H7 (cell line): Measurements from ENCODE around the gene RAD9A. TPM values are rescaled to one million over a fixed set of nuclear protein-coding genes. Genes with fewer than 3 reads are reported as not detected.

ENCODE experiments used
- DNase-seq: peaks from one replicate; pipeline ENCODE4 v3.0.0; 2012
- H3K27me3 ChIP-seq: 2 replicates; pipeline ENCODE4 v1.6.0; 2011; ENCODE audit warnings: mild to moderate bottlenecking, low read length; ENCODE audit not compliant: control insufficient read depth, insufficient read depth
- H3K36me3 ChIP-seq: replicated peaks from 2 replicates; pipeline ENCODE4 v1.5.1; 2011; ENCODE audit warnings: low read length; ENCODE audit not compliant: control insufficient read depth, insufficient read depth
- H3K4me3 ChIP-seq: 2 replicates; pipeline ENCODE4 v1.5.1; 2011; ENCODE audit warnings: low read depth, mild to moderate bottlenecking, control low read depth, low read length, moderate library complexity; ENCODE audit not compliant: insufficient read depth
- total RNA-seq: library from RNA; depleted of rRNA; stranded (reverse); fragments of >200 nt; shearing (Covaris generic); gene quantifications from 2 replicates; pipeline ENCODE4 v1.2.3, GENCODE V29; 2014; rRNA removed

Gene RAD9A
- 20.2 and 27.0 TPM in 2 replicates for total RNA-seq

DNA sequence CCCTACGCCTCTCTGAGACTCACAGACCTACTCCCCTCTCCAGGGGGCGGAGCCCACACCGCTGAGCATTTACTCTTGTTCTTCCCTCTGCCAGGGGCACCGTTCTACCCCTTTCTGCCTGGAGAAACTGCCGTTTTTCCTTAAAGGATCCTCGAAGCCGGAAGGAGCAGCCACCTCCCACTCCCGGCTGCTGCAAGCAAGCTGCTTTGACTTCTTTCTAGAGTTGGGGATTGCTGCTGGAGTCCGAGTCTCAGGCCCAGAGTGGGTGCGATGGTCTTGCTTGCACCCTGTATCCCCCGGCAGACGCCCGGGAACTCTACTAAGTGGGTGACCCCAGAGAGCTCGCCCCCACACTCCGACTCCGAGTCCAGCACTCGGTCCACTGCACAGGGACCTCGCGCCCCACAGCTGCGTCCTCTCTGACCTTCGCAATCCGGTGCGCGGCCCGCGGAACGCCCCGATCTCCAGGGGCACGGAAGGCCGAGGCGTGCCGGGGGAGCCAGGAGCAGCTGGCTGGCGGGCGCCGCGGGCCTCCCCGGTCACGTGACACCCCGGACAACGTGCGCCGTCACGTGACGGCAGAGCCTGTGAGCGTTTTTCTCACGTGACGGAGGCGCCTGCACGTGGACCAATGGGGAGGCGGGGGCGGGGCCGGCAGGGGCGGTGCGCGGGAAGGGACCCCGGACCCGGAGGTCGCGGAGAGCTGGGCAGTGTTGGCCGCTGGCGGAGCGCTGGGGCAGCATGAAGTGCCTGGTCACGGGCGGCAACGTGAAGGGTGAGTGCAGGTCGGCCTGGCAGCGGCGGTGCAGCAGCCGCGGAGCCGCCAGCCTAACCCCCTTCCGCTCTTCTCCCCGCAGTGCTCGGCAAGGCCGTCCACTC is at the start of gene RAD9A:
Gene RAD9A (plus strand): TSS at position 683 of the 879 bp plus-strand sequence. CDS start 59 bp downstream, at position 742.
- H3K4me3 ChIP-seq, result peak within 1 kb of the TSS; percentile 89
- H3K36me3 ChIP-seq, result peaks cover 8% of the 10 kb centered on the region
- DNase-seq, result peak; percentile 100
- H3K27me3 ChIP-seq, result no peaks in the 10 kb centered on the region

DNA sequence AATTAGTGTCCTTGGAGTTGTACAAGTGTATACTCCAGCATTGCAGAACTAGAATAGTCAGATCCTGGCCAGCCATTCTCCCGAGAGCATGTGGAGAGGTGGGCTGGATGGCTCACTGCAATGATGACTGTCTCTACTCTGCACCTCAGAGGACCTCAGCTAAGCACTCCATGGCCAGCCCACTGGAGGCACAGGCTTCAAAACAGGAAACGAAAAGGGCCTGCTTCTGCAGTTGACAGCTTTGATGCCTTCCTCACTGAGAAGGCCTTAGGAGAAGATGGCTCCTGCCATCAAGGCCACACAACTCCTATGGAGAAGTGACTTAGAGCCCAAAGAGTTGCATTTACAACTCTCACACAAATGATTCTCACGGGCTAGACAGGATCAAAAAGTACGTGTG is 47.5 kb upstream of the RAD9A start:
- DNase-seq, result no peak
- no peaks in the 10 kb centered on the region for H3K36me3 ChIP-seq
- H3K27me3 ChIP-seq, result no peaks in the 10 kb centered on the region
- no peak overlapping the region for H3K4me3 ChIP-seq

DNA sequence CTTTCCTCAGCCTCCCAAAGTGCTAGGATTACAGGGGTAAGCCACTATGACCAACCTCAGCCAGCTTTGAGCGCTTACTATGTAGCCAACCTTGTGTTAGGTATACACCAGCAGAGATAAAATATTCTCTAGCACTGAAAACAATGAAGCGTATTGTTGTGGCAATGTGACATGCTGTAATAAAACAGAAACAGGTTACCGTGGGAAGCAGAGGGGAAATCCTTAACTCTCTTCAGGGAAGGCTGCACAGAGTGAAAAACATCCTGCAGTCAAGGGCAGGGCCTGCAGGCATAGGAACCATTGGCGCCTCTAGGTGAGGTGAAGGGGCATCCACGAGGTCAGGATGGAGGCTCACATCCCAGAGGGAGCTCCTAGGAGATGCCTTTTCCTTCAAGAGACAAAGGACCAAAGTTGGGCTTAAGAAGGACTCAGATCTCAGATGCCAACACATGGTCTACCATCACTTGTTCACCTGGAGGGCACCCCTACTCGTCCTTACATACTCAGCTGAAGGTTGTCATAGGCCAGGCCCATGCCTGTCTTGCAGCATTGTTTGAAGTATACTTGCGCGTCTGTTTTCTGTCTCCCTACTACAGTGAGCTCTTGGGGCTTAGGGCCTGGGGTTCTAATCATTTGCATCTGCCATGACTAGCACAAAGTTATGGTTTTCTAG is 46.4 kb upstream of the RAD9A start:
- H3K27me3 ChIP-seq, result no peaks in the 10 kb centered on the region
- H3K4me3 ChIP-seq, result no peak overlapping the region
- H3K36me3 ChIP-seq, result no peaks in the 10 kb centered on the region
- DNase-seq, result no peak

DNA sequence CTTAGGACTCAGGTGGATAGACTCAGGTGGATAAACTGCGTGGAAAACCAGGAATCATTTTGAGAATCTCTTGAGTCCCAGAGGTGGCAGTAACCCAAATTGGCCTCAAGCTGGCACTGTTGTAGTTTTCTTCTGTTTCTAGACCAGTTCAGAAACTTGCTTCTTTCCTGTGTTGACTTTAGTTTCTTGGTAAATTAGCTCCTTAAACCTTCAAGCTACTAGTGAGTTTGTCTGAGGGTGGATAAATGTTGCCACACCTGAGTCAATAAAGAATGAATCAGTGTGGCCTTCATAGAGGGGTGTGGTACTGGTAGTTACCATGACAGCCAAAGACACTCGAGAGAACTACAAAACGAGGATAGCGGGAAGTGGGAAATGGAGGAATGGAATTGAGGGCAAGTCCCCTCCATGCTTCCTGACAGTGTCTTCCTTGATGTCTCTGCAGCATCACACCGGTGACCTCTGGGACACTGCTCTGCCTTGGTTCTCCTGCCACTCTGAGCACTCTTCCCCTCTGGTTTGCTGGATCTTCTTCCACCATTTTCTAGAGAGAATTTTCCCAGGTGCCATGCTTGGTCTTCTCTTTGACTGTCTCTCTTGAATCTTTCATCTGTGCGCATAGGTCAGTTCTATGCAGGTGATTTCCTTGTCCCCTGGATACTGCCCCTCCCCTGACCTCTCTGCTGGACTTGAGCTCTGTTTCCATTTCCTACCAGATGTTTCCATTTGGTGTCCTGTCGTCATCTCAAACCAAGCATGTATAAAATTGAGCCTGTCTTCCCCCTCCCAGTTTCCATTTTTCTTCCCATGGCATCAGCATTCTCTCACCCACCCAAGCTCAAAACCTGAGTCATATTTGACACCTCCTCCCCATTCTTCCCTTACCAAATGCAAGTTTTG is 45.6 kb upstream of the RAD9A start:
- Histone ChIP-seq H3K27me3 (no peaks in the 10 kb centered on the region), H3K36me3 (no peaks in the 10 kb centered on the region), H3K4me3 (no peak overlapping the region)
- DNase-seq, result peak; percentile 57

DNA sequence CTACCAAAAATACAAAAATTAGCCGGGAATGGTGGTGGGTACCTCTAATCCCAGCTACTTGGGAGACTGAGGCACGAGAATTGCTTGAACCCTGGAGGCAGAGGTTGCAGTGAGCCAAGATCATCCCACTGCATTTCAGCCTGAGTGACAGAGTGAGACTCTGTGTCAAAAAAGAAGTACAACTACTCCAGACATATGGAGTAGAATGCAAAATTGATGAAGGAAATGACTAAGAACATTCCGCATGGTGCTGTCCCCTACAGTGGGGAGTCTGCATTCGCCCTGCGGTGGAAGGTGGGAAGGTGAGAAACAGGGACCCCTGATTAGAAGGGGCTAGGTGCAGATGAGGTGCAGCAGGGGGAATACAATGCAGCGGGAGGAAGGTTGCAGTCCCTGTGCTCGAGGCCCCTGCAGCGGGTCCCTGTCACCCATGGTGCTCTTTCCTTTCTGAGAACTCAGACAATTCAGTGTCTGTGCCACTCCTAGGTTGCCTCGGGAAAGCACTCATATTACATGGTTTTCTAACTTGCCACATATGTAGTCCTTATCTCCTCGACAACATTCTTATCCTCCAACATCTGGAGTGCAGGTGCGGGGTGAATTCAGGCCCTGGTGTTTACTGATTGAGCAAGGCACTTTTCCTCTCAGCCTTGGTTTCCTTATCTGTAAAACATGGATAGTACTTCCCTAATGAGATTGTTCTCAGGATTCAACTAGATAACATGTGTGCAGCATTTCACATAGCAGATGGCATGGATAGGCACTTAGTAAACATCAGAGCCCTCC is 43.6 kb upstream of the RAD9A start:
- Histone ChIP-seq H3K4me3 (no peak overlapping the region), H3K27me3 (no peaks in the 10 kb centered on the region), H3K36me3 (no peaks in the 10 kb centered on the region)
- DNase-seq, result no peak

DNA sequence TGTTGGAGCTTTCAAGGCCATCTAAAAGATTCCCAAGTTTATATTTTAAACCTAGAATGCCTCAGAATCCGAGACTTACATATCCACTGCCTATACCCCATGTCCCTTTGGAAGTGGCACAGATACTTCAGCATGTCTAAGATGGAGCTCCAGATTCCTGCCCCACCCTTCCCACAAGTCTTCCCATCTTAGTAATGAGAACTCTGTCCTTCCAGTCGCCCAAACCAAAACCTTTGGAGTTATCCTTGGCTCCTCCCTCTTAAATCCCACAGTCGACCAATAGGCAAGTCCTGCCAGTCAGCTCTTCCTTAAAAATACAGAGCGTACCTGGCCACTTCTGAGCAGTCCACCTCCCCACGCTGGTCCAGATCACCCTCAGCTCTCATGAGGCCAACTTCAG is 42.8 kb upstream of the RAD9A start:
- DNase-seq, result peak; percentile 31
- Histone ChIP-seq H3K36me3 (no peaks in the 10 kb centered on the region), H3K27me3 (no peaks in the 10 kb centered on the region), H3K4me3 (no peak overlapping the region)

DNA sequence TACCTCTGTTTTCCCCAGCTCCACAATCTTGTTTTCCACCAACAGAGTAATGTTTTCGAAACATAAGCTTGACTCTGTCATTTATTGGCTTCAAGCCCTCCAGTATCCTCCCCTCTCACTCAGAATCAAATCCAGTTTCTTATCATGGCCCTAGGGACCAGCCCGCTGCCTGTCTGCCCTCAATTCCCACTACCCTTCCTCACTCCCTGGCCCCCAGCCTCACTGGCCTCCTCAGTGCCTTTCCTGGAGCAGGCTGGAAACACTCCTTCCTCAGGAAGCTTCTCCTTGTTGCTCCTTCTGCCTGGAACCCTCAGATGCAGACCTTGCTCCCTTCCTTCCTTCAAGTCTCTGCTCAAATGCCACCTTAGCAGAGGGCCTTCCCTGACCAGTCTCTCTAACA is 42.3 kb upstream of the RAD9A start:
- no peak for DNase-seq
- no peaks in the 10 kb centered on the region for H3K27me3 ChIP-seq
- no peaks in the 10 kb centered on the region for H3K36me3 ChIP-seq
- no peak overlapping the region for H3K4me3 ChIP-seq

DNA sequence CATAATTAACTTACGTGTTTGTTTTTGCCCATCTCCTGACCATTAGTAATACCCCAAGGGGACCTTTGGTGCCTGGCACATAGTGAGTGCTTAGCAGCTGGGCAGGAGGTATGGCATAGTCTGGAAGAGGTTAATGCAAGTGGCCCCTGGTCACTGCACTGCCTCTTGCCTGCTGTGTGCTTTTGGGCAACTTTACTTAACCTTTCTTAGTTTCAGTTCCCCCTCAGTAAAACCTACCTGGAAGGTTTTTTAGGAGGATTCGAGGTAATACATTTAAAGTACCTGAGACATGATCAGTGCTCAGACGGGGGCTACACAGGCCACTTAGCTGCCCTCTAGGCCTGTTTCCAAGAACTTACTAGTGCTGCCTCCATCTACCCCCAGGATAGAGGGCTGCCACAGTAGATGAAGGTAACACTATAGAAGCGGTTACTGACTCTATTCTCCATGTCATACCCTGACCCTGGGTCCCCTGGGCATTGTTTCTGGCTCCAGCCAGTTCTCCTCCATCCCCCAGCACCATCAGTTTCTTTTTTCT is 41.8 kb upstream of the RAD9A start:
- Histone ChIP-seq H3K4me3 (no peak overlapping the region), H3K36me3 (no peaks in the 10 kb centered on the region)
- DNase-seq, result no peak

DNA sequence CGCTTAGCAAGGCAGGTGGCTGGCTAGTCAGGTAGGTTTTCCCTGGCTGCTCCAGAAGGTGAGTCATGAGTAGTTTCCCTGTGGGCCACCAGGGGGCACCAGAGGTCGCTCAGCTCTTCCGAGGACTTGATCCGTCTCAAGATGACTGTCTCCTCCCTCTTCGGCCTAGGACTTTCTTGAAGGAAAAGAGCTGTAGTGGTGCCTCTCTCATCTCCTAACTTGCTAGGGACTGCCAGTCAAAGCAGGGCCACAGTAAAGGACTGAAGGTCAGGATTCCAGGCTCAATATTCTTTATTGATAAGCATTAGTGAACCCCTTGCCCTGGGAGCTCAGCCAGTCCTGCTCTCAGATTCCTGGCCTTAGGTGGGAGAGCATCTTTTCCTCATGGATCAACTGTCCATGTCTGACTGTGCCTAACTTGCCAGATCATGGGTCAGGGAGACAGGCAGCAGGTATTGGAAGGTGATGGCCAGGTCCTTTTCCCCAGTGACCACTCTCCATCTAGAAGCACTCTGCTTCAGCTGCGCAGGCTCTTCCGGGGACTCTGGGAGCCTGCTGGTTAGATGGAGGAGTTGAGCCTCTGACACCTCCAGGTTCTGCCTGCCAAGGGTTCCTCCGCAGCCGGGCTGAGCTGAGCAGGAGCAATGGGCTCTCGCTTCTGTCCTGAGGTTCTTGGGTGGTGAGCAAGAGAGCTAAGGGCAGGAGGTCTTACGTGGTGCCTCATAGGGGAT is 40.3 kb upstream of the RAD9A start:
- no peak overlapping the region for H3K4me3 ChIP-seq
- no peaks in the 10 kb centered on the region for H3K27me3 ChIP-seq
- peak; percentile 92 for DNase-seq
- H3K36me3 ChIP-seq, result no peaks in the 10 kb centered on the region

More for the DNA sequence above, 41.8 kb upstream of the RAD9A start:
- H3K27me3 ChIP-seq, result no peaks in the 10 kb centered on the region

DNA sequence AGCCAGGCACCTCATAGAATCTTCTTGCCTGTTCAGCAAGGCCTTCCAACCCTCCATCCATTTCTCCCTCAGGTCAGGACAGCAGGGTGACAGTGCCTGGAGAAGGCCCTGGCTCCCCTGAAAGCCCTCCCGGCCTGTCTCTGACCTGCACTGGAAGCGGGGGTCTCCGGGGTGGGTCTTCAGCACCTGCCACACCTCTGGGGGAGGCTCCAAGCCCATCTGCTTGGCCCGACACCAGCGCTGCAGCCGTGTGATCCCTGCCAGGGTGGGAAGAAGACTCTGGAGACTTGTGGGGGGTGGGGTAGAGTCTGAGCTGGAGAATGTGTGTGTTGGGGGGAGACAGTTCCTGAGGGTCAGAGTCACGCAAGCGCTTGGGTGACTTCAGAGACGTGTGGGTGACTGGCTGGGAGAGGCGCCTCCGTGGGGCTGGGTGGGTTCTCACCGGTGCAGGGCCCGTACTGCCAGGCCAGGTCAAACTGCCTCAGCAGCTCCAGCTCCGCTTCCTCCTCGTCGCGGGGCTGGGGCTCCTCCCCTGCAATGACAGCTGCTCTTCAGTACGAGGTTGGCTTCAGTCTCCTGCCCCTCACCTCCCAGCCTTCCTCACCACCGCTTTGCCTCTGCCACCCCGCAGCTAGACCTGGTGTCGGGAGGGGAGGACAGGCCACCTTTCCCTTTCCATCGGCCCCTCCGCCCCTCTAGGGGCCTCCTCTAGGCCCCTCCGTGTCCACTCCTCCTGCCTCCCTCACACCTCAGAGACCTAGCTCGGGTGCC is 39.1 kb upstream of the RAD9A start:
- DNase-seq, result no peak
- no peaks in the 10 kb centered on the region for H3K27me3 ChIP-seq
- no peaks in the 10 kb centered on the region for H3K36me3 ChIP-seq
- peak overlapping the region; percentile 77 for H3K4me3 ChIP-seq

DNA sequence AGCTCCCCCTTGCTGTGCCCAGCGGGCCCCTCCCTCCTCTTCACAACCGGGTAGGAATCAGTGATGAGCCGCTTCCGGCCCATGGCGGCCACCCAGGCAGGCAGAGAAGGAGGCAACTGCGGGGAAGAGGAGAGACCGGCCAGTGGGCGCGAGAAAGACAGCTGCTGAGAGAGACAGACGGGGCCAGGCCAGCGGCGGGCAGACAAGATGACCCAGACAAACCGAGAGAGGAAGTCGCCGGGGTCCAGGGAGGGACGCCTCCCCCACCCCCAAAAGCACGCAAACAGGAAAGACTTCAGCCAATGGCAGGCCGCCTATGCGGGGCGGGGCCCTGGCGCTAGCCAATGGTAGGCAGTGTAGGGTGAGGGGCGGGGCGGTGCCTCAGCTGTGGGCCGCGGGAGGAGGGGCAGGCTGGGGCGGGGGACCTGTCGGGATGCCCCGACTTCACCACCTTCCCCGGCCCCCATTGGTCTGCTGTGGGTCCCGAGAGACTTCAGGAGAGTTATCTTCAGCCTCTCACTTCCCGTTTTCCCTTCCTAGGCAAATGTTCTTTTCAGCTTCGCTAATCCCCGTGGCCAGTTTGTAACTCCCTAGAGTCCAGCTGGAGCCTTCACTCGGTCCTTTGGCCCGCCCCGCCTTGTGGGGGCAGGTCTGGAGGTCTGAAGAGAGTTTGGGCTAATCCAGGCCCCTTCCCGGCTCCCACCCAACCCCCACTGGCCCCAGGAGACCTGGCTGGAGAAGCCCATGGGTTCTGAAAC is 38.3 kb upstream of the RAD9A start, which contains the start of gene POLD4:
Gene POLD4 (minus strand): TSS at position 230 of the 758 bp plus-strand sequence. CDS start 147 bp downstream, at position 83.
- H3K27me3 ChIP-seq, result no peaks in the 10 kb centered on the region; the same call in 1 of the 2 replicates
- peak within 1 kb of the TSS; percentile 77 for H3K4me3 ChIP-seq
- H3K36me3 ChIP-seq, result no peaks in the 10 kb centered on the region
- DNase-seq, result peak; percentile 99
